Limb (tissue), 2 donors: ENCODE data around the gene KIAA2012.

Experiments used
- DNase-seq, 2 donors: peaks; one replicate each; pipeline ENCODE4 v3.0.0-alpha.2; 2016; ENCODE audit errors: extremely low spot score in 2 of 2

Gene KIAA2012

GRCh38 chr2:202042444-202042843 lies 30.6 kb upstream of the KIAA2012 start:
- no peak for DNase-seq

GRCh38 chr2:202043475-202043874 lies 29.6 kb upstream of the KIAA2012 start:
- no peak for DNase-seq

GRCh38 chr2:202044777-202045176 lies 28.3 kb upstream of the KIAA2012 start:
- no peak for DNase-seq

GRCh38 chr2:202046572-202046971 lies 26.5 kb upstream of the KIAA2012 start:
- no peak for DNase-seq

- DNase-seq: no peak
These were observed 23.8 kb upstream of the KIAA2012 start for GRCh38 chr2:202049092-202049728.

- no peak for DNase-seq
These were observed 23.2 kb upstream of the KIAA2012 start for GRCh38 chr2:202049840-202050239.

GRCh38 chr2:202050652-202051051 lies 22.4 kb upstream of the KIAA2012 start:
- no peak for DNase-seq

GRCh38 chr2:202051499-202052161 lies 21.4 kb upstream of the KIAA2012 start:
- DNase-seq: no peak

- no peak for DNase-seq
These were observed 20.8 kb upstream of the KIAA2012 start for GRCh38 chr2:202052235-202052634.

GRCh38 chr2:202054679-202055078 lies 18.4 kb upstream of the KIAA2012 start:
- DNase-seq: no peak

- DNase-seq: no peak
These were observed 16.4 kb upstream of the KIAA2012 start for GRCh38 chr2:202056611-202057010.

- no peak for DNase-seq
These were observed 12.8 kb upstream of the KIAA2012 start for GRCh38 chr2:202060218-202060617.

- DNase-seq: no peak
These were observed 11.4 kb upstream of the KIAA2012 start for GRCh38 chr2:202061695-202062094.

- peak; percentile 61 to 86 for DNase-seq
These were observed 8.7 kb upstream of the KIAA2012 start for GRCh38 chr2:202064171-202064880.

- DNase-seq: no peak
These were observed 8.2 kb upstream of the KIAA2012 start for GRCh38 chr2:202064881-202065230.

GRCh38 chr2:202065876-202066275 lies 7.2 kb upstream of the KIAA2012 start:
- no peak for DNase-seq

- DNase-seq: no peak
These were observed 6.2 kb upstream of the KIAA2012 start for GRCh38 chr2:202066875-202067274.

- no peak for DNase-seq
These were observed 5.5 kb upstream of the KIAA2012 start for GRCh38 chr2:202067589-202067988.

- peak in 1 of 2 donors; percentile 52 for DNase-seq
These were observed 3.6 kb upstream of the KIAA2012 start for GRCh38 chr2:202069170-202070067.

- DNase-seq: no peak
These were observed 1.9 kb upstream of the KIAA2012 start for GRCh38 chr2:202071107-202071506.

GRCh38 chr2:202072226-202072625 lies 829 bp upstream of the KIAA2012 start:
- DNase-seq: no peak

GRCh38 chr2:202074324-202074723 lies 1.3 kb downstream of the KIAA2012 start:
- DNase-seq: no peak
